Keratinocyte (primary cell): ENCODE data around the gene PUM1. TPM values are rescaled to one million over a fixed set of nuclear protein-coding genes. Genes with fewer than 3 reads are reported as not detected.

Experiments
- DNase-seq: peaks from one replicate; pipeline ENCODE4 v3.0.0-alpha.2; 2011; ENCODE audit warnings: low read depth, missing footprints, low spot score
- FAIRE-seq: peaks from 2 replicates; lab custom pipeline; 2011; peaks lifted over from hg19 to GRCh38; lab: Jason Lieb, UNC
- H2AFZ ChIP-seq: 2 replicates; pipeline ENCODE4 v1.6.0; 2012; ENCODE audit warnings: low read length, control low read depth, inconsistent platforms; ENCODE audit not compliant: control insufficient read depth
- H3K27ac ChIP-seq: 2 replicates; pipeline ENCODE4 v1.5.1; 2011; ENCODE audit warnings: low read length; ENCODE audit not compliant: control insufficient read depth, insufficient read depth
- H3K27me3 ChIP-seq: 3 replicates; pipeline ENCODE4 v1.6.0; 2011; ENCODE audit warnings: low read length; ENCODE audit not compliant: control insufficient read depth, insufficient read depth; ENCODE audit errors: extremely low read depth
- H3K36me3 ChIP-seq, 2 experiments: 2 replicates in 1 of 2; 3 replicates in 1 of 2; pipeline ENCODE4 v1.5.1; 2011; ENCODE audit warnings: low read length in 2 of 2, mild to moderate bottlenecking in 1 of 2; ENCODE audit not compliant: control insufficient read depth in 2 of 2, insufficient read depth in 2 of 2; ENCODE audit errors: extremely low read depth in 1 of 2
- H3K4me1 ChIP-seq: 3 replicates; pipeline ENCODE4 v1.5.1; 2011; ENCODE audit warnings: low read length; ENCODE audit not compliant: control insufficient read depth, insufficient read depth; ENCODE audit errors: extremely low read depth
- H3K4me2 ChIP-seq: 3 replicates; pipeline ENCODE4 v1.6.0; 2011; ENCODE audit warnings: low read depth, low read length; ENCODE audit not compliant: control insufficient read depth, insufficient read depth; ENCODE audit errors: extremely low read depth
- H3K4me3 ChIP-seq, 3 experiments: fragments of 200-600 bp in 1 of 3; sonication (generic) in 1 of 3; 2 replicates in 2 of 3; 3 replicates in 1 of 3; pipeline ENCODE4 v1.5.1; 2011 to 2016; ENCODE audit warnings: low read length in 3 of 3, mild to moderate bottlenecking in 3 of 3, control low read depth in 2 of 3, inconsistent platforms in 1 of 3, low read depth in 1 of 3, mixed read lengths in 1 of 3, mixed run types in 1 of 3, moderate library complexity in 1 of 3; ENCODE audit not compliant: control insufficient read depth in 2 of 3, insufficient read depth in 2 of 3; ENCODE audit errors: extremely low read depth in 1 of 3
- H3K79me2 ChIP-seq: 2 replicates; pipeline ENCODE4 v1.6.0; 2012; ENCODE audit warnings: low read length; ENCODE audit not compliant: control insufficient read depth, insufficient read depth
- H3K9ac ChIP-seq: 3 replicates; pipeline ENCODE4 v1.6.0; 2011; ENCODE audit warnings: low read length; ENCODE audit not compliant: control insufficient read depth, insufficient read depth; ENCODE audit errors: extremely low read depth
- H3K9me1 ChIP-seq: 3 replicates; pipeline ENCODE4 v1.6.0; 2011; ENCODE audit warnings: low read length; ENCODE audit not compliant: control insufficient read depth, insufficient read depth; ENCODE audit errors: extremely low read depth
- H3K9me3 ChIP-seq: 2 replicates; pipeline ENCODE4 v1.5.1; 2012; ENCODE audit warnings: low read depth, low read length; ENCODE audit not compliant: control insufficient read depth
- H4K20me1 ChIP-seq: 3 replicates; pipeline ENCODE4 v1.6.0; 2011; ENCODE audit warnings: low read length; ENCODE audit not compliant: control insufficient read depth, insufficient read depth; ENCODE audit errors: extremely low read depth
- CTCF ChIP-seq, 3 experiments: IDR thresholded peaks in 1 of 3; conservative IDR thresholded peaks in 1 of 3; optimal IDR thresholded peaks in 1 of 3; 2 replicates in 2 of 3; 3 replicates in 1 of 3; pipeline versions ENCODE3 to v1.5.1; 2011; ENCODE audit warnings: low read length in 3 of 3, mild to moderate bottlenecking in 3 of 3, moderate library complexity in 2 of 3, control low read depth in 1 of 3, inconsistent platforms in 1 of 3; ENCODE audit not compliant: insufficient read depth in 2 of 3; ENCODE audit errors: extremely low read depth in 1 of 3
- EZH2 ChIP-seq: IDR thresholded peaks from one replicate; pipeline ENCODE4 v1.6.1; 2012; ENCODE audit warnings: inconsistent platforms, mild to moderate bottlenecking, low read length, moderate library complexity
- dilution Hi-C: fragments of 300-500 bp; cut with MboI; formaldehyde crosslinking; loops from one replicate; pipeline ENCODE4 v1.7.0; 2020; ENCODE audit warnings: low sequenced_read_pairs; ENCODE audit not compliant: extremely low pct_ligation_motif_present
- polyA plus RNA-seq, 5 experiments: library from polyadenylated mRNA; depleted of rRNA in 3 of 5; stranded (reverse) in 3 of 5; stranded (forward) in 1 of 5; unstranded in 1 of 5; fragments of >200 nt; gene quantifications; 1 replicate in 1 of 5; 2 replicates in 3 of 5; 3 replicates in 1 of 5; pipeline versions ENCODE4 v1.2.1 to v1.2.3, GENCODE V29; 2011 to 2012; ENCODE audit warnings: missing spikeins in 2 of 5, low read depth in 1 of 5, low replicate concordance in 1 of 5

The PUM1 gene
- polyA plus RNA-seq, 1 donor (not counting 4 experiments of a cell fraction or from before 2014, with no cell fraction given) = 68.6 TPM

GRCh38 chr1:30904962-30905335 is 160.6 kb downstream of the PUM1 start:
- Histone ChIP-seq H3K27ac (no peak overlapping the region), H3K4me2 (no peak overlapping the region), H3K9ac (no peak overlapping the region), H3K4me1 (peaks cover 15% of the 10 kb centered on the region), H3K4me3 (no peak overlapping the region), H3K79me2 (peaks cover 4% of the 10 kb centered on the region), H4K20me1 (peaks cover 7% of the 10 kb centered on the region), H3K9me3 (no peaks in the 10 kb centered on the region), H3K9me1 (no peaks in the 10 kb centered on the region), H2AFZ (no peak overlapping the region), H3K27me3 (peaks cover 6% of the 10 kb centered on the region), H3K36me3 (no peaks in the 10 kb centered on the region)
- DNase-seq = no peak
- dilution Hi-C loops = loop anchor here (25.0 kb wide), 1 partner anchor 93 kb away; no protein-coding TSS in a partner anchor
- TF ChIP-seq EZH2 = no peak
- no peak for TF ChIP-seq CTCF (optimal IDR thresholded peaks at IDR 0.05 in 1 of 3, IDR thresholded peaks at IDR 0.05 in 1 of 3, conservative IDR thresholded peaks at IDR 0.05 in 1 of 3; ENCODE audit: extremely low read depth in 1 of 3, insufficient read depth in 2 of 3, low read length in 3 of 3)
- no peak for FAIRE-seq

GRCh38 chr1:30904191-30904961 is 161.1 kb downstream of the PUM1 start:
- peaks cover 7% of the 10 kb centered on the region for H4K20me1 ChIP-seq
- no peaks in the 10 kb centered on the region for H3K9me3 ChIP-seq
- no peaks in the 10 kb centered on the region for H3K9me1 ChIP-seq
- no peak overlapping the region for H2AFZ ChIP-seq
- TF ChIP-seq CTCF (optimal IDR thresholded peaks at IDR 0.05 in 1 of 3, IDR thresholded peaks at IDR 0.05 in 1 of 3, conservative IDR thresholded peaks at IDR 0.05 in 1 of 3; ENCODE audit: extremely low read depth in 1 of 3, insufficient read depth in 2 of 3, low read length in 3 of 3) (no peak), EZH2 (no peak)
- H3K9ac ChIP-seq = no peak overlapping the region
- DNase-seq (no peak), FAIRE-seq (no peak)
- H3K79me2 ChIP-seq = peaks cover 4% of the 10 kb centered on the region
- dilution Hi-C loops = loop anchor here (25.0 kb wide), 1 partner anchor 92 kb away; no protein-coding TSS in a partner anchor
- H3K4me2 ChIP-seq = no peak overlapping the region
- H3K36me3 ChIP-seq = no peaks in the 10 kb centered on the region
- H3K4me1 ChIP-seq = peaks cover 9% of the 10 kb centered on the region
- no peak overlapping the region for H3K27ac ChIP-seq
- peaks cover 6% of the 10 kb centered on the region for H3K27me3 ChIP-seq
- no peak overlapping the region for H3K4me3 ChIP-seq
